ENCODE results near the gene ADCK2. TPM values are rescaled to one million over a fixed set of nuclear protein-coding genes. Genes with fewer than 3 reads are reported as not detected.
"Not testable (repeated sequence)": the region's sequence is repeated elsewhere in the genome, so short reads cannot be mapped to it uniquely, and the experiment has no call there.

Gene ADCK2
- total RNA-seq, 4 donors from 2014 or later: 19.9 to 46.1 (median 32.7) TPM

GRCh38 chr7:140661124-140661523 lies 11.6 kb upstream of the ADCK2 start:
- WGBS, 2 donors: 66 to 73% methylated on average over 2 of the region's 2 CpGs
- no peaks in the 10 kb centered on the region for H3K36me3 ChIP-seq
- no peaks in the 10 kb centered on the region for H3K9me3 ChIP-seq
- no peak overlapping the region for H3K4me3 ChIP-seq (replicated peaks in 1 of 3)
- no peak for DNase-seq
- TF ChIP-seq POLR2A (IDR thresholded peaks at IDR 0.05) (no peak), CTCF (IDR thresholded peaks at IDR 0.05) (peak in 2 of 6 experiments; percentile 12 to 27)
- intact Hi-C loops (cut with DNase I): no loop called here
- H3K4me1 ChIP-seq: peaks cover 12% of the 10 kb centered on the region in 2 donors
- no peak overlapping the region for H3K27ac ChIP-seq
- no peaks in the 10 kb centered on the region for H3K27me3 ChIP-seq

GRCh38 chr7:140662938-140663337 lies 9.8 kb upstream of the ADCK2 start:
- H3K9me3 ChIP-seq; H3K36me3 ChIP-seq; H3K4me3 ChIP-seq (replicated peaks in 1 of 3); DNase-seq; intact Hi-C loops (cut with DNase I); H3K4me1 ChIP-seq; H3K27me3 ChIP-seq; H3K27ac ChIP-seq: not testable (repeated sequence)
- 90 to 97% methylated on average over 2 of the region's 2 CpGs for WGBS, 2 donors

GRCh38 chr7:140667476-140667875 lies 5.3 kb upstream of the ADCK2 start:
- no peaks in the 10 kb centered on the region for H3K27me3 ChIP-seq
- H3K9me3 ChIP-seq: no peaks in the 10 kb centered on the region
- WGBS, 2 donors: 62 to 100% methylated on average over 1 of the region's 1 CpG
- no peak for DNase-seq
- no peaks in the 10 kb centered on the region for H3K36me3 ChIP-seq
- peaks cover 0 to 3% of the 10 kb centered on the region in 2 donors for H3K4me1 ChIP-seq
- no peak overlapping the region for H3K4me3 ChIP-seq (replicated peaks in 1 of 3)
- TF ChIP-seq POLR2A (IDR thresholded peaks at IDR 0.05) (no peak), CTCF (IDR thresholded peaks at IDR 0.05) (no peak)
- H3K27ac ChIP-seq: no peak overlapping the region
- intact Hi-C loops (cut with DNase I): no loop called here

- 66 to 77% methylated on average over 1 of the region's 1 CpG for WGBS, 2 donors
- no peak overlapping the region for H3K4me3 ChIP-seq (replicated peaks in 1 of 3)
- no peaks in the 10 kb centered on the region for H3K9me3 ChIP-seq
- no peaks in the 10 kb centered on the region for H3K36me3 ChIP-seq
- no peak for DNase-seq
- TF ChIP-seq CTCF (IDR thresholded peaks at IDR 0.05) (no peak), POLR2A (IDR thresholded peaks at IDR 0.05) (no peak)
- no peak overlapping the region for H3K27ac ChIP-seq
- intact Hi-C loops (cut with DNase I): no loop called here
- no peaks in the 10 kb centered on the region for H3K27me3 ChIP-seq
- H3K4me1 ChIP-seq: peaks cover 1 to 4% of the 10 kb centered on the region in 2 donors
Observed at GRCh38 chr7:140668641-140669040, 4.1 kb upstream of the ADCK2 start.

- H3K4me1 ChIP-seq: peaks cover 8 to 12% of the 10 kb centered on the region in 2 donors
- intact Hi-C loops (cut with DNase I): no loop called here
- H3K27ac ChIP-seq: no peak overlapping the region
- H3K9me3 ChIP-seq: no peaks in the 10 kb centered on the region
- DNase-seq: no peak
- no peaks in the 10 kb centered on the region for H3K36me3 ChIP-seq
- TF ChIP-seq CTCF (IDR thresholded peaks at IDR 0.05): no peak
- TF ChIP-seq POLR2A (IDR thresholded peaks at IDR 0.05): no peak
- H3K4me3 ChIP-seq (replicated peaks in 1 of 3): no peak overlapping the region
- H3K27me3 ChIP-seq: no peaks in the 10 kb centered on the region
- 92 to 94% methylated on average over 3 of the region's 3 CpGs for WGBS, 2 donors
Observed at GRCh38 chr7:140669352-140669751, 3.4 kb upstream of the ADCK2 start.

- H3K4me3 ChIP-seq (replicated peaks in 1 of 3); H3K36me3 ChIP-seq; H3K9me3 ChIP-seq; H3K27ac ChIP-seq; H3K27me3 ChIP-seq; DNase-seq: not testable (repeated sequence)
- 90 to 92% methylated on average over 10 of the region's 10 CpGs for WGBS, 2 donors
- intact Hi-C loops (cut with DNase I): loop anchor here (10.0 kb wide), 1 partner anchor 345 kb away; the partner anchor contains the start of gene MRPS33
- H3K4me1 ChIP-seq: peaks cover 13 to 17% of the 10 kb centered on the region in 2 donors
Observed at GRCh38 chr7:140669862-140670261, 2.9 kb upstream of the ADCK2 start.
